H1 (cell line): Measurements from ENCODE around the gene MCM9.

Experiments
- GABPA ChIP-seq: IDR thresholded peaks from 2 replicates; pipeline ENCODE4 v1.6.1; 2011; ENCODE audit warnings: mild to moderate bottlenecking, low read length, moderate library complexity, borderline replicate concordance; ENCODE audit not compliant: insufficient read depth
- SIN3A ChIP-seq, 2 experiments: IDR thresholded peaks in 1 of 2; conservative IDR thresholded peaks in 1 of 2; 2 replicates each; pipeline ENCODE4 v1.6.1; 2011 to 2012; ENCODE audit warnings: low read length in 2 of 2, improper control_type of control experiment in 1 of 2, low read depth in 1 of 2, mild to moderate bottlenecking in 1 of 2
- TF ChIP-seq, protein P1 (sequence below), 3 experiments: IDR thresholded peaks; 1 replicate in 2 of 3; 2 replicates in 1 of 3; pipeline versions ENCODE4 v1.5.1 to v1.6.1; 2011; ENCODE audit warnings: low read length in 3 of 3, mild to moderate bottlenecking in 3 of 3, inconsistent platforms in 2 of 3, low read depth in 1 of 3, moderate library complexity in 1 of 3; ENCODE audit not compliant: insufficient read depth in 1 of 3; ENCODE audit errors: control extremely low read depth in 1 of 3

DNA sequence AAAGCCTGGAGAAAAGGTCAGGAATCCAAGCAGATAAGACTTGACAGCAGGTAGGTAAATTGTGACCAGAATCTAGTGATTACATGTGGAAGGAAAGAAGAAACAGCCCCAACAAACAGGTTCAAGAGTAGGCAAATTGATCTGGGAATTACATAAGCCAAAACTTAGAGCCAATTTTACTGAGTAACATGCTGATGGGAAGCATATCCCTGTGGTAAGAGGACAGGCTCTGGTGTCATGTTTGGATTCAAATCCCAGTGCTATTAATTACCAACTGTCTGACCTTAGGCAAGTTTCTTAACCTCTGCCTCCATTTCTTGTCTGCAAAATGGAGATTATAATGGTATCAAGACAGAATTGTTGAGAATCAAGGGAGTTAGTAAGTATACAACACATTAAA, 20.4 kb downstream of the MCM9 start:
- TF ChIP-seq, protein P1, sequence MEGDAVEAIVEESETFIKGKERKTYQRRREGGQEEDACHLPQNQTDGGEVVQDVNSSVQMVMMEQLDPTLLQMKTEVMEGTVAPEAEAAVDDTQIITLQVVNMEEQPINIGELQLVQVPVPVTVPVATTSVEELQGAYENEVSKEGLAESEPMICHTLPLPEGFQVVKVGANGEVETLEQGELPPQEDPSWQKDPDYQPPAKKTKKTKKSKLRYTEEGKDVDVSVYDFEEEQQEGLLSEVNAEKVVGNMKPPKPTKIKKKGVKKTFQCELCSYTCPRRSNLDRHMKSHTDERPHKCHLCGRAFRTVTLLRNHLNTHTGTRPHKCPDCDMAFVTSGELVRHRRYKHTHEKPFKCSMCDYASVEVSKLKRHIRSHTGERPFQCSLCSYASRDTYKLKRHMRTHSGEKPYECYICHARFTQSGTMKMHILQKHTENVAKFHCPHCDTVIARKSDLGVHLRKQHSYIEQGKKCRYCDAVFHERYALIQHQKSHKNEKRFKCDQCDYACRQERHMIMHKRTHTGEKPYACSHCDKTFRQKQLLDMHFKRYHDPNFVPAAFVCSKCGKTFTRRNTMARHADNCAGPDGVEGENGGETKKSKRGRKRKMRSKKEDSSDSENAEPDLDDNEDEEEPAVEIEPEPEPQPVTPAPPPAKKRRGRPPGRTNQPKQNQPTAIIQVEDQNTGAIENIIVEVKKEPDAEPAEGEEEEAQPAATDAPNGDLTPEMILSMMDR (IDR thresholded peaks at IDR 0.05; ENCODE audit: control extremely low read depth in 1 of 3, insufficient read depth in 1 of 3, low read depth in 1 of 3, low read length in 3 of 3), result no peak
- TF ChIP-seq GABPA (no peak), SIN3A (conservative IDR thresholded peaks at IDR 0.05 in 1 of 2, IDR thresholded peaks at IDR 0.05 in 1 of 2; ENCODE audit: low read depth in 1 of 2, low read length in 2 of 2) (no peak)
